Transverse colon (tissue), 4 donors: ENCODE data around the gene S1PR1. TPM values are rescaled to one million over a fixed set of nuclear protein-coding genes. Genes with fewer than 3 reads are reported as not detected.

ENCODE experiments used
- DNase-seq: peaks from one replicate; pipeline ENCODE4 v3.0.0-alpha.2; 2019
- H3K27ac ChIP-seq, 4 donors: fragments of 200-600 bp; sonication (generic); 2 replicates each; pipeline ENCODE4 v1.5.1; 2016 to 2018; ENCODE audit warnings: inconsistent platforms in 4 of 4
- H3K27me3 ChIP-seq: fragments of 200-600 bp; sonication (generic); 2 replicates; pipeline ENCODE4 v1.5.1; 2017; ENCODE audit warnings: inconsistent platforms
- H3K36me3 ChIP-seq, 4 donors: fragments of 200-600 bp; sonication (generic); 2 replicates each; pipeline ENCODE4 v1.5.1; 2017 to 2019; ENCODE audit warnings: inconsistent platforms in 4 of 4
- H3K4me1 ChIP-seq, 4 donors: fragments of 200-600 bp; sonication (generic); 2 replicates each; pipeline ENCODE4 v1.5.1; 2017 to 2020; ENCODE audit warnings: inconsistent platforms in 4 of 4
- H3K4me3 ChIP-seq, 4 donors: fragments of 200-600 bp; sonication (generic); 1 replicate in 1 of 4; 2 replicates in 3 of 4; pipeline versions ENCODE4 v1.5.1 to v1.6.1; 2017 to 2019; ENCODE audit warnings: inconsistent platforms in 4 of 4
- H3K9me3 ChIP-seq, 2 donors: fragments of 200-600 bp; sonication (generic); 2 replicates each; pipeline ENCODE4 v1.5.1; 2017 to 2019; ENCODE audit warnings: inconsistent platforms in 2 of 2
- EP300 ChIP-seq: sonication (generic); formaldehyde crosslinking; IDR thresholded peaks from one replicate; pipeline ENCODE4 v1.6.1; 2017; ENCODE audit warnings: antibody characterized with exemption, low read depth
- POLR2A ChIP-seq: fragments of 450-650 bp; IDR thresholded peaks from one replicate; pipeline ENCODE4 v1.6.1; 2016; ENCODE audit warnings: antibody characterized with exemption, mild to moderate bottlenecking, moderate library complexity
- POLR2AphosphoS5 ChIP-seq, 3 donors: sonication (generic); formaldehyde crosslinking; IDR thresholded peaks; one replicate each; pipeline ENCODE4 v1.6.1; 2016; ENCODE audit warnings: antibody characterized with exemption in 3 of 3
- WGBS, 2 donors: methylation state at CpG; one replicate each; pipeline ENCODE4 v1.1.5; 2018; ENCODE audit warnings: low coverage in 1 of 2; 5-methylcytosine and 5-hydroxymethylcytosine counted together
- in situ Hi-C, 4 donors: fragments of 200-750 bp; cut with MboI; loops; one replicate each; pipeline versions ENCODE4 v1.15.0 to v1.15.1; 2017; ENCODE audit warnings: low sequenced_read_pairs in 3 of 4, low pct_ligation_motif_present in 1 of 4, low pct_unique_long_range_greater_than_20kb in 1 of 4
- intact Hi-C: fragments of 100-400 bp; cut with DNase I; formaldehyde crosslinking; loops from one replicate; pipeline ENCODE4 v1.15.1; 2023; ENCODE audit warnings: low total_unique reads
- total RNA-seq, 4 donors: library from RNA; depleted of rRNA; stranded (reverse); fragments of >200 nt; gene quantifications; one replicate each; pipeline ENCODE4 v1.1.0, GENCODE V29; 2016
- TF ChIP-seq, protein P1 (sequence below), 5 experiments: fragments of 200-600 bp in 3 of 5; fragments of 450-650 bp in 2 of 5; sonication (generic) in 3 of 5; IDR thresholded peaks; 1 replicate in 2 of 5; 2 replicates in 3 of 5; pipeline ENCODE4 v1.5.1; 2016 to 2017; ENCODE audit warnings: antibody characterized with exemption in 5 of 5, inconsistent platforms in 3 of 5, mild to moderate bottlenecking in 2 of 5, moderate library complexity in 1 of 5

The S1PR1 gene
- total RNA-seq, 4 donors from 2014 or later: 5.6 to 58.1 (median 10.4) TPM

DNA sequence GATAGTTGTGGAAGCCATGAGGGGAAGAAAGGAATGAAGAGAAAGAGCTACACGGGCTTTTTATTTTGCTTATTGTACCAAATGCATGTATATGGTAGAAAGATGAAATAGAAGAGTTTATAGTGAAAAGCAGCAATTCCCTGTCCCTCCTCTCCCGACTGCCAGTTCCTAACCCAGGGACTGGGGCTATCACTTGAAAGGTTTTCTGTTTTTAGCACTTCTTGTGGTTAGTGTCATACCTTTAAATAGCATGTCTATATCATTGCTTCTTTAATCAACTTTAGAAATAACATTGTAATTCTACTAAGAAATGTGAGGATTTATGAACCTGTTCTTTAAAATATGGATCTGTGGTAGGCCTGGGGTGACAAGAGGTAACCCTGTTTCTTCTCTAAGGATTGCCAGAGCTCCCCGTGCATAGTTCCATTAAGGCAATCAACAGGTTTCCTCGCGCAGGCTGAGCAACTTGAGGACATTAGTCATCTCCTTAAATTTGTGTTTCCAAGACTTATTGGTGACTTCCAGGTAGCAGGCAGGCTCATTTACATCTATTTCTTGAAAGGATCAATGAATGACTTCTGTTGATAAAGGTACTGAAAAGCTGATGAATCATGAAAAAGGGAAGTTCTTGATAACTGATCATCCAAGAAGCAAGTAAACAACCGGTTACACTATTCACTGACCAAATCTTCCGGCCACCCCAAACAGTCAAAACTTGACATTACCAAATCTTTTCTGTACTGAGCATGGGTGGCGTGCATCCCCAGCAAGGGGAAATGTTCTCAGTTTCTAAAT lies 37.8 kb upstream of the S1PR1 start:
- TF ChIP-seq, protein P1, sequence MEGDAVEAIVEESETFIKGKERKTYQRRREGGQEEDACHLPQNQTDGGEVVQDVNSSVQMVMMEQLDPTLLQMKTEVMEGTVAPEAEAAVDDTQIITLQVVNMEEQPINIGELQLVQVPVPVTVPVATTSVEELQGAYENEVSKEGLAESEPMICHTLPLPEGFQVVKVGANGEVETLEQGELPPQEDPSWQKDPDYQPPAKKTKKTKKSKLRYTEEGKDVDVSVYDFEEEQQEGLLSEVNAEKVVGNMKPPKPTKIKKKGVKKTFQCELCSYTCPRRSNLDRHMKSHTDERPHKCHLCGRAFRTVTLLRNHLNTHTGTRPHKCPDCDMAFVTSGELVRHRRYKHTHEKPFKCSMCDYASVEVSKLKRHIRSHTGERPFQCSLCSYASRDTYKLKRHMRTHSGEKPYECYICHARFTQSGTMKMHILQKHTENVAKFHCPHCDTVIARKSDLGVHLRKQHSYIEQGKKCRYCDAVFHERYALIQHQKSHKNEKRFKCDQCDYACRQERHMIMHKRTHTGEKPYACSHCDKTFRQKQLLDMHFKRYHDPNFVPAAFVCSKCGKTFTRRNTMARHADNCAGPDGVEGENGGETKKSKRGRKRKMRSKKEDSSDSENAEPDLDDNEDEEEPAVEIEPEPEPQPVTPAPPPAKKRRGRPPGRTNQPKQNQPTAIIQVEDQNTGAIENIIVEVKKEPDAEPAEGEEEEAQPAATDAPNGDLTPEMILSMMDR (IDR thresholded peaks at IDR 0.05): no peak
- TF ChIP-seq POLR2A (no peak), EP300 (no peak), POLR2AphosphoS5 (IDR thresholded peaks at IDR 0.05) (no peak)
- H3K36me3 ChIP-seq: no peaks in the 10 kb centered on the region
- H3K4me3 ChIP-seq: no peak overlapping the region
- no peaks in the 10 kb centered on the region for H3K4me1 ChIP-seq
- H3K27me3 ChIP-seq: no peaks in the 10 kb centered on the region
- WGBS, 2 donors: 66 to 78% methylated on average over 7 to 8 of the region's 8 CpGs
- no peak overlapping the region for H3K27ac ChIP-seq
- H3K9me3 ChIP-seq: no peaks in the 10 kb centered on the region
- in situ Hi-C loops: no loop called here
- intact Hi-C loops: no loop called here
- DNase-seq: no peak

DNA sequence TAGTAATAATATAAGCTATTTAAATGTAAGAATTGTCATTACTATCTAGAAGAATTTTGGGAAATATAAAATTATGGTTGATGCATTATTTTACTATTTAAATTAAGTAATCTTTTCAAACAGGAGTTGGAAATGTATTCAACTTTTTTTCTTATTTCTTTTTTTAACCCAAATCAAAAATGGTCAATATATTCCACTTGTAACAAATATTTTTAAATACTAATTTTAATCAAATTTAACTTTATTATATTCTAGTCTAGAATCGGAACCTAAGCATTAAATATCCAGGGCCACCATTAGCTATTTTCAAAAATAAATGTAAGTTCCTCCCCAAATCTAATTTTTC lies 37.2 kb upstream of the S1PR1 start:
- no peaks in the 10 kb centered on the region for H3K4me1 ChIP-seq
- intact Hi-C loops: no loop called here
- H3K27ac ChIP-seq: no peak overlapping the region
- no peak for TF ChIP-seq EP300
- no peak for TF ChIP-seq POLR2AphosphoS5 (IDR thresholded peaks at IDR 0.05)
- TF ChIP-seq POLR2A: no peak
- TF ChIP-seq, protein P1 (IDR thresholded peaks at IDR 0.05): no peak
- no peaks in the 10 kb centered on the region for H3K36me3 ChIP-seq
- no peak for DNase-seq
- H3K27me3 ChIP-seq: no peaks in the 10 kb centered on the region
- no peak overlapping the region for H3K4me3 ChIP-seq
- no peaks in the 10 kb centered on the region for H3K9me3 ChIP-seq
- in situ Hi-C loops: no loop called here
- 76 to 79% methylated on average over 1 of the region's 1 CpG for WGBS, 2 donors

DNA sequence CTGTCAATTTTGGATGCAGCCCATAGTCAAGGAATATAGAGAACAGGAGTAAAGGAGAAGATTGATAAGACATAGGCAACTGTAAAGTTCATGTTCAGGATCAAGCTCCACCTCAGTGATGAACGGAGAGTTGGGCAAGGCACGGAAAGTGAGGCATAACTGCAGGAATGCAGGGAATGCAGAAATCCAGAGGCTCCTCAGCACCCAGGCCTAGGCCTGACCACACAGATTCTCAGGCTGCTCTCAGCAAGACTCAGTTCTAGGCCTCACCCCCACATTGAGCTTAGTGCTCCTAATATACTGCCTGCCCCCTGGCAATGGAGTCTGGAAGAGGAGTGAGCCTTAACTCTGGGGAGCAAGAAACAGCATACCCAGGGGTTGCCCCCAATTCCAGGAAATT lies 36.3 kb upstream of the S1PR1 start:
- Histone ChIP-seq H3K27me3 (no peaks in the 10 kb centered on the region), H3K36me3 (no peaks in the 10 kb centered on the region), H3K4me1 (no peaks in the 10 kb centered on the region), H3K9me3 (no peaks in the 10 kb centered on the region), H3K4me3 (no peak overlapping the region), H3K27ac (no peak overlapping the region)
- WGBS, 2 donors: 80 to 81% methylated on average over 1 to 2 of the region's 2 CpGs
- DNase-seq: no peak
- in situ Hi-C loops (no loop called here), intact Hi-C loops (no loop called here)
- no peak for TF ChIP-seq EP300
- TF ChIP-seq POLR2AphosphoS5 (IDR thresholded peaks at IDR 0.05): no peak
- TF ChIP-seq POLR2A: no peak
- TF ChIP-seq, protein P1 (IDR thresholded peaks at IDR 0.05): no peak

DNA sequence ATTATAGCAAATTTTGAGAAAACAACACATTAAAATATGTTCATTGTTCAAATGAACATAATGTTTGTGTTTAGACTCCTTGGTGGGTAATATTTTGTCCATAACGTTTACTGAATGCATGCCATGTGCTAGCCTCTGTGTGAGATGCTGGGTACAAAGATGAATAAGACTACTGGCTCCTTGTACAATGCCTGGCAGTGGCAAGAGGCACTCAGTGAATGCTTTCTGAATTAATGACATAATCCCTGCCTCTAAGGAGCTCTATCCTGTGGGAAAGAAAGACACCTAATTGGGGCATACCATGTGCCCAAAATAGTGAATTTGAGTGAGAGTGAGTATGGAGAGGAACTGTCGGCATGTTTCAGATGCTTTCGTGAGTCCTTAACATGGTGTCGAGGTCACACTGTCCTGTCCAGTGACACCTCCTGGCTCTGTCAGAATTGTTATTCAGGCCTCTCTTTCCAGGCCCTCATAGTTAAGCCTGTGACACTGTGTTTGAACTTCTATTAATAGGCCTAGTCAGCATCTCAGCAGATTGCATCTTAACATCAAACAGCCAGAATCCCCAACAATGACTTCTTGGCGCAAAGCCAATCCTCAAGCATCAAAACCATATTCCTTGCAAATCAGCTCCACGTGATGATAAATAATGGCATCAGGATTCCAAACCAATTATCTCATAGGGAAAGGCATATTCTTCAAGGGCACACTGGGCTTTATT lies 32.8 kb upstream of the S1PR1 start:
- no peak overlapping the region for H3K27ac ChIP-seq
- TF ChIP-seq EP300 (no peak), POLR2AphosphoS5 (IDR thresholded peaks at IDR 0.05) (no peak), POLR2A (no peak)
- TF ChIP-seq, protein P1 (IDR thresholded peaks at IDR 0.05): no peak
- no peak overlapping the region for H3K4me3 ChIP-seq
- intact Hi-C loops (no loop called here), in situ Hi-C loops (no loop called here)
- no peak for DNase-seq
- 68 to 80% methylated on average over 3 to 6 of the region's 6 CpGs for WGBS, 2 donors
- no peaks in the 10 kb centered on the region for H3K9me3 ChIP-seq
- H3K36me3 ChIP-seq: no peaks in the 10 kb centered on the region
- H3K27me3 ChIP-seq: no peaks in the 10 kb centered on the region
- no peaks in the 10 kb centered on the region for H3K4me1 ChIP-seq
